ENCODE measurements around the gene CYB561.

The CYB561 gene

DNA sequence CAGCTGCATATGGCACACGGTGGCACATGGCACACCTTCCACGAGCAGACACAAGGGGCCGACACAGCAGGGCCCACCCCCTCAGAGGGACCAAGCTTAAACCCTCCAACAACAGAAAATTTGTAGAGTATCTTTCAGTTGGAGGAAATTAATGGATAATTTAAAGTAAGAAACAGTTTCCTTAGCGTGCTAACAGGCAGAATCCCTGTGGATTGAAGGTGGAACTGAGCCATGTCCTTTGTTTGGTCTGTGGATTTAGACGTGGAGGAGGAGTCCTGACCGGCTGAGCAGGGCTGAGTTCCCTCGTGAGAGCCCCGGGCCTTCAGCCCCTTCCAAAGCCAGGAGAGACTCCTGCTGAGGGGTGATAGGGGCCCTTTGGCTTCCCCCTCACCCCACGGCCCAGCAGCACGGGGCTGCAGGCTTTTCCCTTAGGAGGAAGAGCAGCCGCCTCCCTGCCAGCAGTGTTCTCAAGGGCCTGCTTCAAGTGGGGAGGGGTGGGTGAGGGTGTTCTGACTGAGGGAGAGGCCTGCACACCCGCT, 1.4 kb upstream of the CYB561 start:
- DNase-seq: no peak

DNA sequence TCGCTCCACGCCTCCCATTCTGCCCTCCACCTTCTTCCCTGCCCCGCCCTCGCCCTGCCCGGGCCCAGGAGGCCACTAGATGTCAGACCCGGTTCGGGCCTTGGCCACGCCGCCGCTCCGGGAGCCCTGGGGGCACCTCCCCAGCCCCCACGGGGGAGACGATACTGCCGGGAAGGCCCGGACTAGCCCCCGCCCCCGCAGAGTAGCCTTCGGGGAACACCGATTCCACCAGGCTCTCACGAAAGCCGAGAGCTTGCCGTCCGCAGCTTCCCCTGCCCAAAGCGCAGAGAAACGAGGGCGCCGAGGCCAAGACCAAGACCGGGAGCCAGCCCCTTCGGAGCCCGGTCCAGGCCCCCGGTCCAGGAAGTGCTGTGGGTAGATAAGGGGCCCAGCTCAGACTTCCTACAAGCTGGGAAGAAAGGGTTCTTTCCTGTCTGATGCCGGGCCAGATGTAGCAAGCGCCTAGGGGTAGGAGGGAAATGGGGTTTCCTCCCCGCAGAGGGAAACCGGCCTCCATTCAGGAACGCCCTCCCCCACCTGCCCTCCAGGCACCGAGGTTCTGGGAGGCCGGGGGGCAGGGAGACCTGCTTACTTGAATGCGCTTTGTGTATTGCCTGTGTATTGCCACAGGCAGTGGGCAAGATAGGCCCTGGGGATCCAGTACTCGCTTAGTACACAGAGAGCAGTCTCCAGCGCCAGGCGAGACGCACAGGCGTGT, 806 bp upstream of the CYB561 start:
- peak; percentile 61 for DNase-seq

DNA sequence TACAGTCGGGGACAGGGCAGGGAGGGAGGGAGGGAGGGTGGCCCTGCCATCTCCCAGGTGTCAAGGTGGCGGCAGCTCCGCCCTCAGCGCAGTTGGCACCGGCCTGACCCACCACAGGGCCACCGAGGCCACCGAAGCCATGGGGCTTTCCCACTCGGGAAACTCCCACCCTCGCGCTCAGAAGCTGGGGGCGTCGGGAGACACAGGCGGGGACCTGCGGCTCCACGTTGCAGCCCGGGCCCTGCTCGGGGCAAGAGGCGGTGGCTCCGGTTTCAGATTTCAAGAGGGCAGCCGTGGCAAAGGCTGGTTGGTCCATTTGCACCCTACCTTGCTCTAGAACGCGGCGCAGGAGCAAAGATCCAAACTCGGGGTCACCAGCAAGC, 544 bp downstream of the CYB561 start:
- DNase-seq: no peak

DNA sequence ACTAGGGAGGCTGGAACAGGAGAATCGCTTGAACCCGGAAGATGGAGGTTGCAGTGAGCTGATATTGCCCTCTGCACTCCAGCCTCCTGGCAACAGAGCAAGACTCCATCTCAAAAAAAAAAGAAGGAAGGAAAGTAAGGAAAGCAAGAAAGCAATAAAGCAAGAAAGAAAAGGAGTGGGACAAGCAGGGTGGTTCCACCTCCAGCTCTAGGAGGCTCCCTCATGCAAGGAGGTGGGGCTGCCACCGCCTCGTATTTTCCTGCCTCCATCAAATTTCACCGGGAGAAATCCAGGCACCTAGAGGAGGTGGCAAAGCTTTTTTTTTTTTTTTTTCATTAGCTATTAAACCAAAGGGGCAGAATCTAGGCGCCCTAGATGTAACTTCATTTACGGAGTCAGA, 1.0 kb downstream of the CYB561 start:
- no peak for DNase-seq

DNA sequence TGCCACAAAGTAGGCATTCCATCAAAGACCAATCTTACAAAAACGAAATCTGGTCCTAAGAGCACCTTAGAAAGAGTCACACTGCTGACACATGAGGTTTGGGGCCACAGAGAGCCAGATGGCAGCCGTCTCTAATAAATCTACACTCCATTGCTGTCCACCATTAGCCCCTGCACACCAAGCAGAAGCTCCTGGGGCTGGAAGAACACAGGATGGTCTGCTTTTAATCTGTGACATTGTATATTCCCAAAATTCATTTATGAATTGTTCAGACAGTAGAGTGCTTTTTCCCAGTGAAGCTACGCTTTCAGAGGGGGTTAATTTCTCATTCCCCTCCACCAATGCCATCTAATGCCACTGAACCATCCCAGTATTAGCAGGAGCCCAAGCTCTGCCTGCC, 1.6 kb downstream of the CYB561 start:
- no peak for DNase-seq

DNA sequence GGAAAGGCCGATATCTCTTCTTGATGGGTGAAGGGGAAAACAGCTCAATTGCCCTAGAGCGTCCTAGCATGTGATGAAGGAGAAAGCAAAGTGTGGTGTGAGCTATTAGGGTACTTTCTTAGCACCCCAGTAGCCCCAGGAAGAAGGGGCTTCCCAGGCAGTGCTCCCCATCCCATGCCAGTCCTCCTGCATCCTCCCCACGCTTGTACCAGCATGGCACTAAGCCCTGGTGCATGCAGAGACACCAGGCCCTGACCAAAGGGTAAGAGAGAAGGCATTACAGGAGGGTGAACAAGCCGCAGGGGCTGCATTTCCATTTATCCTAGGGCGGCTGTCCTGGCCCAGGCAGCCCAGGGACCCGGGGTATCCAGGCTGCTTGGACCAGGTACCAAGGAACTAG, 3.1 kb downstream of the CYB561 start:
- no peak for DNase-seq

DNA sequence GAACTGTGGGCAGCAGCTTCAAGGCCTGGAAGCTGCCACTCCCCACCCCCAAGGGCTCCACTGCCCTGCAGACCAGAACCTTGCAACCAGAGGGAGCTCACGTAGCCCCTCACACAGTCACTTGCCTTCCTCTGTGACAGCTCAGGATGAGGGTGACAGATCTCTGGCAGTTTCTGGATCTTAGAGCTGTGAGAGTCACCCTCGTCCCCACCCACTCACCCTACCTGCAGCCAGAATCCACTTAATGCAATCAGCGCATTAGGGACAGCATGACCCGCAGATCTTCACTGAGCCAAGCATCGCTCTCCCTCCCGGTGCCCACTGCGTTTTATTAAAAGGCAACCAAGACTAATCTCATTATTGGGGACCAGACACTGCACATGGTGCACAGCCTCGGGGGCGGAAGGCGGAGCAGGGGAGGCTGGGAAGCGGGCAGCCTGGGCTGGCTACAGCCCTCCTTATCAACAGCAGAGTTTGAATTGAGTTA, 3.5 kb downstream of the CYB561 start:
- DNase-seq: no peak

DNA sequence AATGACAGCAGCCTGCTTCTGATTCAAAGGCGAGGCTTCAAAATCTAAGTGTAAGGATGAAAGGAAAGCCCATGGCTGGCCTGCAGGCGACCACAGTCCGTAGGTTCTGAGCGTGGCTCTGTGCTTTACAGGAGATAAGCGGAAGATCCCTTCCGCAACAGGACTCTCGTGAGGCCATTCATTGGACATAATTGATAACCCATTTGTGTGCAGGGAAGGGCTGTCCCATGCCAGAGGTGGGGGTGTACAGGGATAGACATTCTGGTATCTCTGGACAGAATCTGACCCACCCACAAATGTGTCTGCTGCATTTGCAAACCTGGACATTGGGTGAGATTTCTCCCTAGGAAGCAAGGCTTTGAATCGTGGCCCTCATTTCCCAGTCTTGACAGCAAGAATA, 4.0 kb downstream of the CYB561 start:
- DNase-seq: no peak

DNA sequence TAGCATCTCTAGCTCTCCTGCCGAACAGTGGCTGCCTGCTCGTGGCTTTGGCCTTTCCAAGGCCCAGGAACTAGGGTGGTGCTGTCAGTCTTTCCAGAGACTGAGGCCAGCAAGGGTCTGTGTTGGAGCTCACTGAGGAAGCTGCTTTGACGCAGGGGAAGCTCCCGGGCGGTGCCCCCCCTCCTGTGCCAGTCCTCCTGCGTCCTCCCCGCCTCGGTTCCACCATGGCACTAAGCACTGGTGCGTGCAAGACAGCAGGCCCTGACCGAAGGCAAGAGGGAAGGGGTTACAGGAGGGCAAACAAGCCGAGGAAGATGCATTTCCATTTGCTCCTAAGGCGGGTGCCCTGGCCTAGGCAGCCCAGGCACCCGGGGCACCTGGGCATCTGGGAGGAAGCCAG, 4.5 kb downstream of the CYB561 start:
- DNase-seq: no peak

DNA sequence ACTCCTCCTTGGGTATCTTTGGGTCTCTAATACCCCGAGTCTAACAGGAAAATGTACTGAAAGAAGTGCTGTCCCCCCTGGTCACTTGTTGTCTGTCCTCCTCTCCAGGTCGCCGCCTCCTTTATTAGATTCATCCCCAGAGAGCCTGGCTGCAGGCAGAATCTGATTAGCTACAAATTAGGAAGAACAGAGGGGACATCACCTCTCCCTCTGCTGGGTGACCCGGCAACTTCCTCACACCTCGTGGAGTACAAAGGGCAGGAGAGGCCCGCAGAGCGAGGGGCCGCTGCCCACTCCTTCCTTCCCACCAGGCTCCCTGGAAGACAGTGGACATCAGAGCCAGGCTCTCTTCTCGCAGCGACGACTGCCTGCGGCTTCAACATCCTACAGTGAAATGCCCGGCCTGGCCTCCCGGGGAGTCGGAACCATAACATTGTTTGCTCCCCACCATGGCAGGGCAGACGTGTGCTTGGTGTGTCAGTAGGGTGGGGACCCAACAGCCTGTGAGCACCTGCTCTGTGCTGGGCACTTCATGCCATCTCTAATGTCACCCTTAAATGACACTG, 5.3 kb downstream of the CYB561 start:
- no peak for DNase-seq

DNA sequence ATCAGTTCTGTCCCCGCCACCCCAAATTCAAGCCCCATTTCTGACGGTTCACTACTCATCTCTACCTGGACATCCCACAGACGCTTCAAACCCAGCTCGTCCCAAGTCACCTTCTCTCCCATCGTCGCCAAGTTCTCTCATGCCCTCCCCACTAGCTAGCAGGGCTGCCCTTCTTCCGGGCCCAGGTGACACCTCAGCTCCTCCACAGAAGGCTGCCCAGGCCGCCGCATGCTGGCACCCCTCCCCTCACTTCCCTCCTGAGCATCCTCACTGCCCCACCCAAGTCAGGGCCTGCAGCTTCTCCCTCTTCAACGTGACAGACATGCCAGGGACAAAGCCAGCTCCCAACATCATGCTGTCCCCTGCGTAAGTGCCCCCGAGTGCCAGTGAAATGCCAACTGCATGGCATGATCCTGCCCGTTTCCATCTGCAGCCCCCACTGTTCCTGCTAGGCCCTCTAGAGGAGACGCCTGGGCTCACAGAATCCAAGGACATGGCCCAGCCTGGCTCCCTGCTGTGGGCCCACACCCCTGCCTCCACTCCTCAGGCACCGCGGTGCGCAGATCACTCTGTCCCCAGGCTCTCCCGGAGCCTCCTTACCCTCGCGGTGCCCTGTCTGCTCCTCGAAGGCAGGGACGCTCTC, 5.9 kb downstream of the CYB561 start:
- DNase-seq: no peak

DNA sequence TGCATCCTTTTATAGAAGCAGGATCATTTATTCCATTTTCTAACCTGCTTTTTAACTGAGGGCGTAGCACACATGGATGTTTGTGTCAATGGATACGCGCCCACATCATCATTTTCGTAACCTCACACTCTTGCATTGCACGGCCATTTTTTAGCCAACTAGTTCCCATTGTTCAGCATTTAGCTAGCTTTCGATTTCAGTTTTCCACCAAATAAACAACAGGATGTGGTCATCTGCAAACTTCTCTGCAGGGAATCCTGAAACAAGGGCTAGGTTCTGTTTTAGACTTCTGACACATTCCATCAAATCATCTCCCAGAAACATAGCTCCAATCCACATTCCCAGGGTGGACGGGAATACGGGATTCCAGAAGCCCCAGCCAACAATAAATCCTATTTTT, 6.4 kb downstream of the CYB561 start:
- no peak for DNase-seq

DNA sequence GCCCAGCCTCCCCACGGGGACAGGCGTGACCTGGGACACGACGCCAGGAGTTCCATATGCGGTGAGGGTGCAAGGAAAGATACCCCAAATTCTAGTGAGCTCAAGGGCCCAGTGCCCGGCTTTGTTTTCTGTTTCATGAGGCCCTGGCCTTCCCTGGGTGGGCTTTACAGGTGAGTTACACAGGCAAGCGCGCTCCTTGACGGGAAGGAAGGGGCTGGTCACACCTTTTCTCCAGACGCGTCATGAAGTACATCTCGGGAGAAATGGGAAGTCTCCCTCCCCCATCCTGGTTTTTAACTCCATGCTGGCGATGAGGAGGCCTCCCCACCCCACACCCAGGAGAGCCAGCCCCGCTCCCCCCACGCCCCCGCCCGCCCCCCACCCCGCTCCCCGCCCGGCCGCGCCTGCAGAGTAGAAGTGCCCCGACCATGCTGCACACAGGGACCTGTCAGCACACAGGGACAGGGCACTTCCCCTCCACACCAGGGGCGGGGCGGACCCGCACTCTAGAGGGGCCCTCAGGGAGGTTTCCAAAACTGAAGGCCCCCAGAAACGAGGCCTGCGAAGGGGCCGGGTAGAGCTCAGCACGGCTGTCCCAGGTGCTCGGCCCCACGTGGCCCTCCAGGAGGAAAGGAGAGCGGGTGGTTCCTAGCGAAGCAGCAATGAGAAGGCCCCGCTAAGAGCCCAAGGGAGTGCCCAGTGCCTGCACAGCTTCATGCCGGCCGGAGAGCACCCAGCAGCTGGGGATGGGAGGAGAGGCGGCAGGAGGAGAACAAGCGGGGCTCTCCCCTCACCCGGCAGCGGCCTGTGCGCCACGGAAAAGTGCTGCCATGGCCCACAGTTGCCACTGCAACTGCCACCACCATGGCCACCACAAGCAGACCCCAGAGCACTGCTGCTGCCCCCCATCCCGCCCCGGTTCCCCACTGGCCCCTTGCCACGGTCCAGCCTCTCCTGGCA, 7.7 kb downstream of the CYB561 start:
- no peak for DNase-seq

DNA sequence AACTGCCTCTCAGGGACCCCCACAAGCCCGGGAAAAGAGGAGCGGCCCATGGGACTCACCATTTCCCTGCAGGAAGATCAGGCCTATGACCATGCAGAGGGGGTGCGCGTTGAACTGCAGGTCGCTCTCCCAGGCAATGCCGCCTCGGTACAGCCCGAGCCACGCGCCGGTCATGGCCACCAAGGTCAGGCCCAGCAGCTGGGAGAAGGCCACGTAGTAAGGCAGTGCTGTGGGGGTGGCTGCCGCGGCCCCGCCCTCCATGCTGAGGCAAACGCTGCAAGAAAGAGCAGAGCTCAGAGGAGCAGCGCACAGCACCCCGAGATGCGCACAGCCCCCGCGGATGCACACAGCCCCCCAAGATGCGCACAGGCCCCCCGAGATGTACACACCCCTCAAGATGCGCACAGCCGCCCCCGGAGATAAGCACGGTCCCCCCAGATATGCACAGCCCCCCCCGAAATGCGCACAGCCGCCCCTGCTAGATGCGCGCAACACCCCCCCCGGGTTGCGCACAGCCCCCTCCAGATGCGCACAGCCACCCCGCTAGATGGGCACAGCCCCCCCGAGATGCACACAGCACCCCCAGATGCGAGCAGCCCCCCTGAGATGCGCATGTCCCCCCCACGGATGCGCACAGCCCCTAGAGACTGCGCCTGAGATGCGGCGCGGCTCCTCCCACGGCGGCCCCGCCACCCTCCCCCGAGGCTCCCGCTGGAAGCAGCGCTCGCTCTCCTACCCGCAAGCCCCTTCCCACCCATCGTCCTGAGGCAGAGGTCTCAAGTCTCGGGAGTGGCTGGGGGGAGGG, 8.6 kb downstream of the CYB561 start:
- no peak for DNase-seq

DNA sequence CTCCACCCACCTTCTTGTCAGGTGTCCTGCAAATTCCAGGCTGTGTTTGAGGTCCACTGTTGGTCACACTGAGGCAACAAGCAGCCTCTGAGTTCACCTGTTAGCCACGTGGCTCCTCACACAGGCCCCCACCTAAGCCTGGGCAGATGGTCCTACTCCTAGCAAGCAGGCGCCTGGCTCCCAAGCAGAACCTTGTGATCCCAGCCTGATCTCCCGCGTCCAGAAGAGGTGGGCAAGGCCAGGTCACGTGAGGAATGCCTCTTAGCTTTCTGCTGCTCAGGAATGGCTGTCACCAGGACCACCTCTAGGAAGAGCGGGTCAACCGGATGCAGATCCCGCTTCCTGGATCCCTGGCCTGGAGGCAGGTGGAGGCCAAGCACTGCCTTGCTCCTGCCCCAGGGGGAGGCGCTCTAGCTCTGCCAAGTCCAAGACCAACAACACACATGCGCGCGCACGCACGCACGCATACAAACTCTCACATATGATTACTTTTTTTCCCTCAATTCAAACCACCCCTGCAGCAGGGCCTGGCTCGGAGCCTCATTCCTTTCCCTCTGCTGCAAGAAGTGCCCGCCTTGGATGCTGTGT, 9.5 kb downstream of the CYB561 start:
- no peak for DNase-seq

DNA sequence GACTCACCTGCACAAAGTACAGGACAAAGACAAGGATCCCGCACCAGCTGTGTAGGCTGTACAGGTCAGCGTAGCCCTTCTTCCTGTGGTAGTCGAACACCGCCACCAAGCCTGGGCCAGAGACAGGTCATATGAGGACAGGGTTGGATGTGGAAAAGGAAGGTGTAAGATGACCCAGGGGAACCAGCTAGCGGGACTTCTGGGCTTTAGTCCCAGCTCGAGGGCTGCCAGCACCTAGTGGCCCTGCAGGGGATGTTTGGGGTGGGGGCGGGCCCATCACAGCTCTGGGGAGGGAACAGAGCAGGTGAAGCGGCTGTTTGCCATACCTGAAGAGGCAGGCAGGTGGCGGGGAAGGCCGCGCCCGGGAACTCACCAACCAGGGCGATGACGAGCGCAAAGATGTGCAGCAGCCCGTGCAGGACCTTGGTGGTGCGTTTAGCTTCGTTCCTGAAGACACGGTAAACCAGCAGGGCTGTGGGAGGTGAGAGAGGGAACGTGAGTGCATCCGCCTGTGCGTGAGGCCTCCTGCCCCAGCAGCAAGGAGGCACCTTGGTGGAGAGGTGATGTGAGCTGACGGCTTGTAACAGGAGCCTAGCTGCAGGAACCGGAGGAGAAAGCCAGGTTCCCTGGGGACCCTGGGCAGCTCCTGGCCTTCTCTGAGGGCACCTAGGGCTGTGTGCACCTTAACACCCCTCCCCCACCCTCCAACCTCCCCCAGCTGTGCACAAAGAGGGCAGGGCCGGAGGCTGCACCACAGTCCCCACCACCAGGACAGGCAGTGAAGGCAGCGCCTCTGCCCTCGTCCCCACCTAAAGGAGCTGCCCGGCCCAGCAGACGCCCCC, 10.2 kb downstream of the CYB561 start:
- DNase-seq: no peak

DNA sequence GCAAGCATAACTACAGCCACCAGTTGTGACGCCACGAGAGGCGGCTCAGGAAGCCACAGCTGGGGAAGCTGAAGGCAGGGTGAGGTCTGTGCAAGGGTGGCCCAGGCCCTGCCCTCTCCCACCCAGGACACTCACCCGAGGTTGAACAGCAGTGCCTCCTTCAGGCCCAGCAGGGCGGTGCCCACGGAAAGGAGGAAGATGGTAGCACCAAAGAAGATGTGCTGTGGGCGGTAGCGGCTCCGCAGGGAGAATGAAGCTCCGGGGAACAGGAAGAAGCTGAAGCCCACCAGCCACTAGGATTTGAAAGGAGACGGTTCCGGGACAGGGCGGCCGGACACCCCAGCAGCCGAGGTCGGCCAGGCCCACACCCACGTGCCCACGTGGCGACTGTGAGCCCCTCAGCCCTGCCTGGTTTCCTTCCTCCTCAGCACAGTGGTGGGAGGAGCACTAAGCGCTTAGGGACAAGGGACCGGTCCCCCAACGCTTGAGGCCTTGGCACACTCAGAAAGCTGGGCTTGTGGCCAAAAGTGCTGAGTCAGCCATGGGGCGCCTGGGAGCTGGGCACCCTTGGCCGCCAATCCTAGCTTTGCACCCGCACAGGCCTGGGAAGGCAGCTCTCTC, 11.0 kb downstream of the CYB561 start:
- no peak for DNase-seq

DNA sequence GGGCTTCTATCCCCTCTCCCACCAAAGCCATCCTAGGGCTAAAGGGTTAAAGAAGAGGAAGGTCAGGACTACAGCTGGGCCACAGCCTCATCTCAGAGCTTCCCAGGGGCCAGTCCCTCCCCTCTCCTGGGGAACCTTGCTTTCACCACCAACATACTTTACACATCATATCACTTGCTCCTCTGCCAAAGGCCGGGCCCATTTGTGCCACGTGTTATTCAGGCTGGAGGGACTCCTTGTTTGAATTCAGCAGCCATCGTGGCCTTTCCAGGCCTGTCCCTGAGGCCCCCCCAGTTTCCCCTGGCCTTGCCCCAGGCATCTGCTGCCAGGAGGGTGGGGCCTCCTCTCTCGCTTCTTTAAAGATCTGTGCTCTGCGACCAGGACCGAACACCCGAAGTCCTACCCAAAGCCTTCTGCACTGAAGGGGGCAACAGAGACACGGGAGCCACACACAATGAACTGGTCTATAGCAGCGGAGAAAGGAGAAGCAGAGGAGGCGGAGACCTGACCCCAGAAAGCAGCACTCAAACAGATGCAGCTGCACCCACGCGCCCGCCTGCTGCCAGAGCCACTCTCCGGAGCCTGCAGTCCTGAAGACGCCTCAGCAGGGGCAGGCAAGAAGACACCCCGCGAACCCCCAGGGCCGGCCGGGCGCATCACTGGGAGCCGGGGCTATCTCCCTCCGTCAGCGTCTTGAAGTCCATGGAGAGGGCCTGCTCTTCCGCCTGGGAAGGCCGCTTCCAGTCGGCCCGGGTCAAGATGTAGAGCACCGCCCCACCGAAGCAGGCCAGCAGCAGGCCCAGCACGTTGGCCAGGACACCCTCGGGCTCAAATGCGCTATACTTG, 12.1 kb downstream of the CYB561 start:
- DNase-seq: peak; percentile 70

Measured in right hindlimb (tissue), 1 donor.